Measurements from ENCODE around the gene RHO.

DNA sequence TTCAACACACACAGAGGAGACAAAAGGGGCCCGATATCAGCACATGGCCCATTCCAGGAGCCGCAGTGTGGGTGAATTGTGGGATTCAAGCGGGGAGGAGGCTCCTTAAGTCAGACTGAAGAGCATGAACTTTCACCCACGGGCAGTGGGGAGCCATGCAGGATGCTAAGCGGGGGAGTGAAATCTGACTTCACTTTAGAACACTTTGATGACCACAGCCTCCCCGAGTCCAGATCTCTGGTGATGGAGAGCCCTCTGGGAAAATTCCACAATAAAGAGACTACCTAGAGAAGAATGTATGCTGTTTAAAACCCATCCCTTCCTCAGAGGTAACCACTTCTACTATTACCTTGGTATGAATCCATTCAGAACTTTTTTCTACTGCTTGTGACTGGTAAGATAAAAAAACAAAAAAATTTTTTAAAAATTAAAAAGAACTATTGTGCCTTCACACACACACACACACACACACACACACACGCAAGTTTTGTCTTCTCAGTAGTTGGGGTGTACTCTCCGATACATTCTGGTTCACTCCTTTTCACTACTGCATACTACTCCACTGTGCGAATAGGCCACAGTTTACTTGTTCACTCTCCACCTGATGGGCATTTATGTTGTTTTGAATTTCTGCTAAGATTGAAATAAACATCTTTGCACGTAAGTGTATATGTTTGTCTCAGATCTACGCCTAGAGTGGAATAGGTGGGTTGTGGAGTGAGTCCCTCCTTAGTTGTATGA, 12.5 kb downstream of the RHO start:
- TF ChIP-seq POLR2AphosphoS5 (IDR thresholded peaks at IDR 0.05; ENCODE audit: low read depth, low read length): no peak
- no peak for TF ChIP-seq TAF1 (IDR thresholded peaks at IDR 0.05; ENCODE audit: borderline replicate concordance, low read depth, low read length)

Measured in GM12892 (cell line).